ENCODE data around the gene RFPL3.

The RFPL3 gene

GRCh38 chr22:32322986-32323385, 34.7 kb upstream of the RFPL3 start:
- Histone ChIP-seq H3K4me3 (ENCODE audit: low read length) (no peak overlapping the region), H3K27me3 (ENCODE audit: control insufficient read depth, insufficient read depth, low read length) (no peaks in the 10 kb centered on the region), H3K4me1 (ENCODE audit: control insufficient read depth, insufficient read depth, low read length) (peaks cover 5% of the 10 kb centered on the region; the same call in 1 of the 2 replicates), H3K36me3 (ENCODE audit: control insufficient read depth, insufficient read depth, low read length) (no peaks in the 10 kb centered on the region), H3K9me3 (ENCODE audit: control insufficient read depth, insufficient read depth, low read length) (no peaks in the 10 kb centered on the region), H3K27ac (ENCODE audit: low read length) (no peak overlapping the region)
- WGBS (ENCODE audit: insufficient coverage, insufficient read length), result no CpG with 5 or more reads among the region's 6 CpGs
- no peak for DNase-seq (ENCODE audit: low read depth, low spot score)

GRCh38 chr22:32323513-32324164, 34.0 kb upstream of the RFPL3 start:
- DNase-seq (ENCODE audit: low read depth, low spot score), result no peak
- peaks cover 5% of the 10 kb centered on the region; the same call in 1 of the 2 replicates for H3K4me1 ChIP-seq (ENCODE audit: control insufficient read depth, insufficient read depth, low read length)
- no peak overlapping the region for H3K4me3 ChIP-seq (ENCODE audit: low read length)
- no CpG with 5 or more reads among the region's 11 CpGs for WGBS (ENCODE audit: insufficient coverage, insufficient read length)
- no peaks in the 10 kb centered on the region for H3K27me3 ChIP-seq (ENCODE audit: control insufficient read depth, insufficient read depth, low read length)
- no peak overlapping the region for H3K27ac ChIP-seq (ENCODE audit: low read length)
- H3K36me3 ChIP-seq (ENCODE audit: control insufficient read depth, insufficient read depth, low read length), result no peaks in the 10 kb centered on the region
- no peaks in the 10 kb centered on the region for H3K9me3 ChIP-seq (ENCODE audit: control insufficient read depth, insufficient read depth, low read length)

- WGBS (ENCODE audit: insufficient coverage, insufficient read length), result no CpG with 5 or more reads among the region's 26 CpGs
- H3K27ac ChIP-seq (ENCODE audit: low read length), result no peak overlapping the region
- no peaks in the 10 kb centered on the region for H3K27me3 ChIP-seq (ENCODE audit: control insufficient read depth, insufficient read depth, low read length)
- no peak overlapping the region for H3K4me3 ChIP-seq (ENCODE audit: low read length)
- DNase-seq (ENCODE audit: low read depth, low spot score), result no peak
- H3K4me1 ChIP-seq (ENCODE audit: control insufficient read depth, insufficient read depth, low read length), result peaks cover 5% of the 10 kb centered on the region; the same call in 1 of the 2 replicates
- H3K9me3 ChIP-seq (ENCODE audit: control insufficient read depth, insufficient read depth, low read length), result no peaks in the 10 kb centered on the region
- no peaks in the 10 kb centered on the region for H3K36me3 ChIP-seq (ENCODE audit: control insufficient read depth, insufficient read depth, low read length)
Observed at GRCh38 chr22:32324505-32325415, 32.9 kb upstream of the RFPL3 start.

- Histone ChIP-seq H3K27me3 (ENCODE audit: control insufficient read depth, insufficient read depth, low read length) (no peaks in the 10 kb centered on the region), H3K27ac (ENCODE audit: low read length) (no peak overlapping the region), H3K4me3 (ENCODE audit: low read length) (no peak overlapping the region), H3K4me1 (ENCODE audit: control insufficient read depth, insufficient read depth, low read length) (peaks cover 4% of the 10 kb centered on the region; the same call in 1 of the 2 replicates), H3K36me3 (ENCODE audit: control insufficient read depth, insufficient read depth, low read length) (no peaks in the 10 kb centered on the region), H3K9me3 (ENCODE audit: control insufficient read depth, insufficient read depth, low read length) (no peaks in the 10 kb centered on the region)
- no CpG with 5 or more reads among the region's 9 CpGs for WGBS (ENCODE audit: insufficient coverage, insufficient read length)
- DNase-seq (ENCODE audit: low read depth, low spot score), result no peak
Observed at GRCh38 chr22:32325416-32325801, 32.3 kb upstream of the RFPL3 start.

GRCh38 chr22:32325811-32326237, 31.8 kb upstream of the RFPL3 start:
- no CpG with 5 or more reads among the region's 7 CpGs for WGBS (ENCODE audit: insufficient coverage, insufficient read length)
- no peak for DNase-seq (ENCODE audit: low read depth, low spot score)
- H3K4me1 ChIP-seq (ENCODE audit: control insufficient read depth, insufficient read depth, low read length), result peaks cover 3% of the 10 kb centered on the region; the same call in 1 of the 2 replicates
- H3K36me3 ChIP-seq (ENCODE audit: control insufficient read depth, insufficient read depth, low read length), result no peaks in the 10 kb centered on the region
- no peak overlapping the region for H3K4me3 ChIP-seq (ENCODE audit: low read length)
- no peaks in the 10 kb centered on the region for H3K9me3 ChIP-seq (ENCODE audit: control insufficient read depth, insufficient read depth, low read length)
- no peak overlapping the region for H3K27ac ChIP-seq (ENCODE audit: low read length)
- no peaks in the 10 kb centered on the region for H3K27me3 ChIP-seq (ENCODE audit: control insufficient read depth, insufficient read depth, low read length)

- no CpG with 5 or more reads among the region's 10 CpGs for WGBS (ENCODE audit: insufficient coverage, insufficient read length)
- H3K9me3 ChIP-seq (ENCODE audit: control insufficient read depth, insufficient read depth, low read length), result no peaks in the 10 kb centered on the region
- H3K36me3 ChIP-seq (ENCODE audit: control insufficient read depth, insufficient read depth, low read length), result no peaks in the 10 kb centered on the region
- no peak overlapping the region for H3K4me3 ChIP-seq (ENCODE audit: low read length)
- DNase-seq (ENCODE audit: low read depth, low spot score), result no peak
- no peak overlapping the region for H3K27ac ChIP-seq (ENCODE audit: low read length)
- H3K27me3 ChIP-seq (ENCODE audit: control insufficient read depth, insufficient read depth, low read length), result no peaks in the 10 kb centered on the region
- peaks cover 3% of the 10 kb centered on the region; the same call in 1 of the 2 replicates for H3K4me1 ChIP-seq (ENCODE audit: control insufficient read depth, insufficient read depth, low read length)
Observed at GRCh38 chr22:32326647-32327046, 31.0 kb upstream of the RFPL3 start.

- Histone ChIP-seq H3K27me3 (ENCODE audit: control insufficient read depth, insufficient read depth, low read length) (no peaks in the 10 kb centered on the region), H3K27ac (ENCODE audit: low read length) (no peak overlapping the region), H3K4me1 (ENCODE audit: control insufficient read depth, insufficient read depth, low read length) (peaks cover 3% of the 10 kb centered on the region; the same call in 1 of the 2 replicates), H3K9me3 (ENCODE audit: control insufficient read depth, insufficient read depth, low read length) (no peaks in the 10 kb centered on the region), H3K4me3 (ENCODE audit: low read length) (no peak overlapping the region), H3K36me3 (ENCODE audit: control insufficient read depth, insufficient read depth, low read length) (no peaks in the 10 kb centered on the region)
- DNase-seq (ENCODE audit: low read depth, low spot score), result no peak
- no CpG with 5 or more reads among the region's 4 CpGs for WGBS (ENCODE audit: insufficient coverage, insufficient read length)
Observed at GRCh38 chr22:32327066-32327465, 30.6 kb upstream of the RFPL3 start.

GRCh38 chr22:32327596-32328171, 30.0 kb upstream of the RFPL3 start:
- no peaks in the 10 kb centered on the region for H3K9me3 ChIP-seq (ENCODE audit: control insufficient read depth, insufficient read depth, low read length)
- WGBS (ENCODE audit: insufficient coverage, insufficient read length), result no CpG with 5 or more reads among the region's 10 CpGs
- H3K27me3 ChIP-seq (ENCODE audit: control insufficient read depth, insufficient read depth, low read length), result no peaks in the 10 kb centered on the region

GRCh38 chr22:32328306-32329201, 29.1 kb upstream of the RFPL3 start:
- no peak overlapping the region for H3K27ac ChIP-seq (ENCODE audit: low read length)
- H3K36me3 ChIP-seq (ENCODE audit: control insufficient read depth, insufficient read depth, low read length), result no peaks in the 10 kb centered on the region
- no peaks in the 10 kb centered on the region for H3K27me3 ChIP-seq (ENCODE audit: control insufficient read depth, insufficient read depth, low read length)
- peaks cover 3% of the 10 kb centered on the region; the same call in 1 of the 2 replicates for H3K4me1 ChIP-seq (ENCODE audit: control insufficient read depth, insufficient read depth, low read length)
- H3K4me3 ChIP-seq (ENCODE audit: low read length), result no peak overlapping the region
- no peak for DNase-seq (ENCODE audit: low read depth, low spot score)
- no CpG with 5 or more reads among the region's 8 CpGs for WGBS (ENCODE audit: insufficient coverage, insufficient read length)
- no peaks in the 10 kb centered on the region for H3K9me3 ChIP-seq (ENCODE audit: control insufficient read depth, insufficient read depth, low read length)

More at GRCh38 chr22:32327596-32328171, 30.0 kb upstream of the RFPL3 start:
- Histone ChIP-seq H3K36me3 (ENCODE audit: control insufficient read depth, insufficient read depth, low read length) (no peaks in the 10 kb centered on the region), H3K4me3 (ENCODE audit: low read length) (no peak overlapping the region), H3K4me1 (ENCODE audit: control insufficient read depth, insufficient read depth, low read length) (peaks cover 3% of the 10 kb centered on the region; the same call in 1 of the 2 replicates), H3K27ac (ENCODE audit: low read length) (no peak overlapping the region)
- DNase-seq (ENCODE audit: low read depth, low spot score), result no peak
